Liver (tissue), 9 donors: ENCODE measurements around the gene TIAM1. TPM values are rescaled to one million over a fixed set of nuclear protein-coding genes. Genes with fewer than 3 reads are reported as not detected.

Experiments
- DNase-seq: peaks from one replicate; pipeline ENCODE4 v3.0.0-alpha.2; 2017; ENCODE audit warnings: low spot score
- H3K27ac ChIP-seq, 2 donors: one replicate each; pipeline ENCODE4 v1.7.0; 2013; ENCODE audit warnings: inconsistent platforms in 2 of 2, low read length in 2 of 2, control low read depth in 1 of 2, low read depth in 1 of 2, mild to moderate bottlenecking in 1 of 2
- H3K27me3 ChIP-seq, 4 donors: one replicate each; pipeline versions ENCODE4 v1.6.1 to v1.7.0; 2013; ENCODE audit warnings: low read length in 3 of 4, inconsistent platforms in 1 of 4, mild to moderate bottlenecking in 1 of 4, moderate library complexity in 1 of 4; ENCODE audit not compliant: control insufficient read depth in 4 of 4, insufficient read depth in 4 of 4
- H3K36me3 ChIP-seq, 4 donors: one replicate each; pipeline versions ENCODE4 v1.6.1 to v1.7.0; 2013; ENCODE audit warnings: low read length in 3 of 4, mild to moderate bottlenecking in 3 of 4, low read depth in 1 of 4, moderate library complexity in 1 of 4; ENCODE audit not compliant: control insufficient read depth in 4 of 4, insufficient read depth in 3 of 4
- H3K4me1 ChIP-seq, 4 donors: one replicate each; pipeline versions ENCODE4 v1.6.1 to v1.7.0; 2013; ENCODE audit warnings: low read length in 3 of 4, mild to moderate bottlenecking in 3 of 4, moderate library complexity in 1 of 4; ENCODE audit not compliant: control insufficient read depth in 4 of 4, insufficient read depth in 4 of 4
- H3K4me3 ChIP-seq, 3 donors: one replicate each; pipeline versions ENCODE4 v1.6.1 to v1.7.0; 2013; ENCODE audit warnings: low read length in 3 of 3, control low read depth in 1 of 3, low read depth in 1 of 3, mild to moderate bottlenecking in 1 of 3
- H3K9ac ChIP-seq, 2 donors: one replicate each; pipeline ENCODE4 v1.7.0; 2013; ENCODE audit warnings: low read length in 2 of 2, mild to moderate bottlenecking in 2 of 2, moderate library complexity in 2 of 2, control low read depth in 1 of 2, low read depth in 1 of 2
- H3K9me3 ChIP-seq, 4 donors: one replicate each; pipeline versions ENCODE4 v1.6.1 to v1.7.0; 2013; ENCODE audit warnings: low read length in 3 of 4; ENCODE audit not compliant: control insufficient read depth in 4 of 4
- ATF3 ChIP-seq: IDR thresholded peaks from 2 replicates; pipeline ENCODE4 v1.6.1; 2016; ENCODE audit warnings: antibody characterized with exemption
- CTCF ChIP-seq: fragments of 150-350 bp; IDR thresholded peaks from 2 replicates; pipeline ENCODE4 v1.5.1; 2017; ENCODE audit warnings: improper control_type of control experiment, low read depth, low read length; ENCODE audit not compliant: missing input control
- EGR1 ChIP-seq, 2 donors: IDR thresholded peaks; 2 replicates each; pipeline ENCODE4 v1.6.1; 2016 to 2018; ENCODE audit warnings: antibody characterized with exemption in 2 of 2, low read depth in 2 of 2
- FOXA2 ChIP-seq: IDR thresholded peaks from 2 replicates; pipeline ENCODE4 v1.6.1; 2016; ENCODE audit warnings: antibody characterized with exemption
- GABPA ChIP-seq, 2 donors: IDR thresholded peaks in 1 of 2; conservative IDR thresholded peaks in 1 of 2; 2 replicates each; pipeline ENCODE4 v1.6.1; 2016; ENCODE audit warnings: antibody characterized with exemption in 2 of 2, mild to moderate bottlenecking in 1 of 2, moderate library complexity in 1 of 2
- HNF4A ChIP-seq, 2 donors: conservative IDR thresholded peaks; 2 replicates each; pipeline ENCODE4 v1.6.1; 2016; ENCODE audit warnings: antibody characterized with exemption in 2 of 2, mild to moderate bottlenecking in 2 of 2
- HNF4G ChIP-seq: IDR thresholded peaks from 2 replicates; pipeline ENCODE4 v1.6.1; 2016; ENCODE audit warnings: antibody characterized with exemption
- JUND ChIP-seq, 2 donors: IDR thresholded peaks; 2 replicates each; pipeline ENCODE4 v1.6.1; 2016; ENCODE audit warnings: antibody characterized with exemption in 2 of 2
- MAX ChIP-seq: IDR thresholded peaks from 2 replicates; pipeline ENCODE4 v1.6.1; 2016; ENCODE audit warnings: antibody characterized with exemption
- NR2F2 ChIP-seq: IDR thresholded peaks from 2 replicates; pipeline ENCODE4 v1.6.1; 2016; ENCODE audit warnings: antibody characterized with exemption
- RAD21 ChIP-seq, 2 donors: IDR thresholded peaks; 2 replicates each; pipeline ENCODE4 v1.6.1; 2016; ENCODE audit warnings: antibody characterized with exemption in 2 of 2, mild to moderate bottlenecking in 2 of 2
- REST ChIP-seq: IDR thresholded peaks from 2 replicates; pipeline ENCODE4 v1.6.1; 2016; ENCODE audit warnings: antibody characterized with exemption, mild to moderate bottlenecking
- RXRA ChIP-seq, 2 donors: IDR thresholded peaks; 2 replicates each; pipeline ENCODE4 v1.6.1; 2017 to 2018; ENCODE audit warnings: antibody characterized with exemption in 2 of 2, mild to moderate bottlenecking in 1 of 2
- SP1 ChIP-seq: IDR thresholded peaks from 2 replicates; pipeline ENCODE4 v1.6.1; 2018; ENCODE audit warnings: antibody characterized with exemption, mild to moderate bottlenecking
- TAF1 ChIP-seq: conservative IDR thresholded peaks from 2 replicates; pipeline ENCODE4 v1.6.1; 2016; ENCODE audit warnings: antibody characterized with exemption, mild to moderate bottlenecking
- YY1 ChIP-seq: IDR thresholded peaks from 2 replicates; pipeline ENCODE4 v1.6.1; 2016; ENCODE audit warnings: antibody characterized with exemption, mild to moderate bottlenecking
- ZBTB33 ChIP-seq: IDR thresholded peaks from 2 replicates; pipeline ENCODE4 v1.6.1; 2016; ENCODE audit warnings: antibody characterized with exemption
- WGBS: extraction: QIAGEN DNeasy Blood & Tissue Kit; methylation state at CpG from one replicate; pipeline ENCODE4 v1.1.7; 2013; 5-methylcytosine and 5-hydroxymethylcytosine counted together
- polyA plus RNA-seq, 2 donors: library from polyadenylated mRNA; stranded (reverse) in 1 of 2; unstranded in 1 of 2; fragments of 200-250 nt in 1 of 2; fragments of >200 nt in 1 of 2; fragmentation: Nextera tagmentation in 1 of 2; extraction: Ambion mirVana in 1 of 2; gene quantifications; one replicate each; pipeline versions ENCODE4 v1.2.1 to v1.2.3, GENCODE V29; 2013 to 2015
- total RNA-seq, 2 donors: library from RNA; depleted of rRNA; stranded (reverse); fragments of >200 nt; gene quantifications; one replicate each; pipeline ENCODE4 v1.2.3, GENCODE V29; 2014
- donor health status: healthy.
- donor health status: healthy.
- donor health status: healthy.
- donor health status: healthy.
- donor health status: healthy.

Gene TIAM1
- total and polyA plus RNA-seq, 4 donors, result 3.0 to 7.4 (median 4.8) TPM

- Histone ChIP-seq H3K4me3 (no peak overlapping the region), H3K27me3 (no peaks in the 10 kb centered on the region), H3K4me1 (no peaks in the 10 kb centered on the region), H3K27ac (no peak overlapping the region), H3K9me3 (no peaks in the 10 kb centered on the region), H3K36me3 (peaks cover 0 to 3% (median 0%) of the 10 kb centered on the region in 4 donors), H3K9ac (no peak overlapping the region)
- 96% methylated on average over 8 of the region's 8 CpGs for WGBS
- TF ChIP-seq NR2F2 (no peak), ATF3 (no peak), REST (no peak), JUND (IDR thresholded peaks at IDR 0.05) (no peak), RXRA (IDR thresholded peaks at IDR 0.05) (no peak), CTCF (no peak), HNF4A (conservative IDR thresholded peaks at IDR 0.05) (no peak), ZBTB33 (no peak), GABPA (IDR thresholded peaks at IDR 0.05 in 1 of 2, conservative IDR thresholded peaks at IDR 0.05 in 1 of 2) (no peak), RAD21 (IDR thresholded peaks at IDR 0.05) (no peak), HNF4G (no peak), EGR1 (IDR thresholded peaks at IDR 0.05; ENCODE audit: low read depth in 2 of 2) (no peak), TAF1 (no peak), SP1 (no peak), YY1 (no peak), FOXA2 (no peak), MAX (no peak)
- DNase-seq, result no peak
These were observed 82.3 kb downstream of the TIAM1 start for GRCh38 chr21:31261759-31262158.

GRCh38 chr21:31260790-31261189 is 83.3 kb downstream of the TIAM1 start:
- no peak overlapping the region for H3K4me3 ChIP-seq
- WGBS, result 69% methylated on average over 4 of the region's 4 CpGs
- H3K27me3 ChIP-seq, result no peaks in the 10 kb centered on the region
- H3K27ac ChIP-seq, result no peak overlapping the region
- no peaks in the 10 kb centered on the region for H3K4me1 ChIP-seq
- no peaks in the 10 kb centered on the region for H3K36me3 ChIP-seq
- peak in 1 of 2 donors; percentile 19 for TF ChIP-seq JUND (IDR thresholded peaks at IDR 0.05)
- TF ChIP-seq NR2F2, result peak; percentile 22
- no peak for TF ChIP-seq ATF3
- H3K9ac ChIP-seq, result no peak overlapping the region
- DNase-seq, result no peak
- H3K9me3 ChIP-seq, result no peaks in the 10 kb centered on the region
